ENCODE data around the gene ABCB6.
A peak's percentile ranks its signal among the peaks of the same experiment; 100 is the strongest.
"Not testable (repeated sequence)": the region's sequence is repeated elsewhere in the genome, so short reads cannot be mapped to it uniquely, and the experiment has no call there.

Gene ABCB6

GRCh38 chr2:219218732-219219701 is at the start of gene ABCB6:
Gene ABCB6, minus strand, starts transcription at chr2:219218958. Its CDS starts 285 bp downstream, at chr2:219218673.
- peak; percentile 88 for DNase-seq

- no peak for DNase-seq
Measured at GRCh38 chr2:219268294-219268693, 49.5 kb upstream of the ABCB6 start.

- DNase-seq: no peak
Measured at GRCh38 chr2:219266886-219267285, 48.1 kb upstream of the ABCB6 start.

GRCh38 chr2:219266232-219266631 is 47.5 kb upstream of the ABCB6 start:
- no peak for DNase-seq

- no peak for DNase-seq
Measured at GRCh38 chr2:219261024-219261855, 42.5 kb upstream of the ABCB6 start.

GRCh38 chr2:219258942-219259341 is 40.2 kb upstream of the ABCB6 start:
- DNase-seq: not testable (repeated sequence)

GRCh38 chr2:219254590-219255201 is 35.9 kb upstream of the ABCB6 start:
- no peak for DNase-seq

GRCh38 chr2:219253753-219254589 is 35.2 kb upstream of the ABCB6 start, which contains the start of gene TUBA4A:
Gene TUBA4A, minus strand, starts transcription at chr2:219253918. Its CDS starts 60 bp downstream, at chr2:219253858.
- peak; percentile 44 for DNase-seq

GRCh38 chr2:219252900-219253752 is 34.4 kb upstream of the ABCB6 start, which contains the start of gene TUBA4B:
Gene TUBA4B, plus strand, starts transcription at chr2:219253243. Its CDS starts 165 bp downstream, at chr2:219253408.
- DNase-seq: no peak

GRCh38 chr2:219252570-219252899 is 33.8 kb upstream of the ABCB6 start:
- DNase-seq: no peak

- DNase-seq: no peak
Measured at GRCh38 chr2:219252084-219252483, 33.3 kb upstream of the ABCB6 start.

GRCh38 chr2:219251656-219252055 is 32.9 kb upstream of the ABCB6 start:
- DNase-seq: no peak

- no peak for DNase-seq
Measured at GRCh38 chr2:219250049-219250781, 31.5 kb upstream of the ABCB6 start.

GRCh38 chr2:219249203-219249980 is 30.6 kb upstream of the ABCB6 start:
- DNase-seq: peak; percentile 10

- no peak for DNase-seq
Measured at GRCh38 chr2:219248845-219249202, 30.1 kb upstream of the ABCB6 start.

- no peak for DNase-seq
Measured at GRCh38 chr2:219247678-219248642, 29.2 kb upstream of the ABCB6 start.

GRCh38 chr2:219246559-219246958 is 27.8 kb upstream of the ABCB6 start:
- DNase-seq: no peak

GRCh38 chr2:219245899-219246230 is 27.1 kb upstream of the ABCB6 start:
- DNase-seq: no peak

All from NCI-H1092 (cell line).